ENCODE results near the gene RPS4Y2. TPM values are rescaled to one million over a fixed set of nuclear protein-coding genes. Genes with fewer than 3 reads are reported as not detected.

The RPS4Y2 gene
- total RNA-seq, 3 donors from 2014 or later = not detected

DNA sequence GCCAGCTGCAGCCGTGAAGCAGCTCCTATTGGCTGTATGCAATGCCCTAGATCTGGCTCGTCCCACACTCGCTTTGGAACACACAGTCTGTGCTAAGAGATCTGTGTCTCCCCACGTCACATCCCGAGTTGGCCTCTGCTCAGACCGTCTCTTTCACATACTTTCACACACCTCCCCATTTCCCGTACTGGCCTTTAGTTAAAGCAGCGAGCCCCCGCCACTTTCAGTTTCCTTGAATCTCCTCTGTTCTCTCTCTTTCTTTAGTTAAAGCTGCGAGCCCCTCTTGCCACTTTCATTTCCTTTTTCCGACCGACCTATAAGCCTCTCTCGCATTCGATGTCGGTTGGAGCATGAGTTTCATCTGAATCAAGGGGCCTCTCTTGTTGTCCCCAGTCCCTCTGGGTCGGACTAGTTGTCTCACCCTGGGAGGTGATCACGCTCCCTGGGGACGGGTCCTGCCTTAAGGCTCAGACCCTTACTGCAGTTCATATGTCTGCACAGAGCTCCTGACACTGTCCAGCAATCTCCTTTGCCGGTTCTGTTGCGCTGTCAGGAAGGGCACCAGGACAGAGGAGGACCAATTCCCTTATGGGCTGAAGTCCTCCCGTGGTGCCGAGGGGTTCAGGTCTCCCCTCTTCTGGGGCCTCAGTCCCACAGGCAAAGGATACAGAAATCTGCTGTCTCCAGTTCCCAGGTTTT is 42.6 kb downstream of the RPS4Y2 start:
- DNase-seq (peak in 1 of 3 donors; percentile 6), ATAC-seq (no peak)
- Histone ChIP-seq H3K36me3 (ENCODE audit: low read depth) (no peaks in the 10 kb centered on the region), H3K4me3 (no peak overlapping the region), H3K4me1 (ENCODE audit: low read depth) (no peaks in the 10 kb centered on the region), H3K9me3 (no peaks in the 10 kb centered on the region)
- intact Hi-C loops (cut with DNase I, micrococcal nuclease) = no loop called here
- TF ChIP-seq, protein P1, sequence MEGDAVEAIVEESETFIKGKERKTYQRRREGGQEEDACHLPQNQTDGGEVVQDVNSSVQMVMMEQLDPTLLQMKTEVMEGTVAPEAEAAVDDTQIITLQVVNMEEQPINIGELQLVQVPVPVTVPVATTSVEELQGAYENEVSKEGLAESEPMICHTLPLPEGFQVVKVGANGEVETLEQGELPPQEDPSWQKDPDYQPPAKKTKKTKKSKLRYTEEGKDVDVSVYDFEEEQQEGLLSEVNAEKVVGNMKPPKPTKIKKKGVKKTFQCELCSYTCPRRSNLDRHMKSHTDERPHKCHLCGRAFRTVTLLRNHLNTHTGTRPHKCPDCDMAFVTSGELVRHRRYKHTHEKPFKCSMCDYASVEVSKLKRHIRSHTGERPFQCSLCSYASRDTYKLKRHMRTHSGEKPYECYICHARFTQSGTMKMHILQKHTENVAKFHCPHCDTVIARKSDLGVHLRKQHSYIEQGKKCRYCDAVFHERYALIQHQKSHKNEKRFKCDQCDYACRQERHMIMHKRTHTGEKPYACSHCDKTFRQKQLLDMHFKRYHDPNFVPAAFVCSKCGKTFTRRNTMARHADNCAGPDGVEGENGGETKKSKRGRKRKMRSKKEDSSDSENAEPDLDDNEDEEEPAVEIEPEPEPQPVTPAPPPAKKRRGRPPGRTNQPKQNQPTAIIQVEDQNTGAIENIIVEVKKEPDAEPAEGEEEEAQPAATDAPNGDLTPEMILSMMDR (IDR thresholded peaks at IDR 0.05) = no peak

DNA sequence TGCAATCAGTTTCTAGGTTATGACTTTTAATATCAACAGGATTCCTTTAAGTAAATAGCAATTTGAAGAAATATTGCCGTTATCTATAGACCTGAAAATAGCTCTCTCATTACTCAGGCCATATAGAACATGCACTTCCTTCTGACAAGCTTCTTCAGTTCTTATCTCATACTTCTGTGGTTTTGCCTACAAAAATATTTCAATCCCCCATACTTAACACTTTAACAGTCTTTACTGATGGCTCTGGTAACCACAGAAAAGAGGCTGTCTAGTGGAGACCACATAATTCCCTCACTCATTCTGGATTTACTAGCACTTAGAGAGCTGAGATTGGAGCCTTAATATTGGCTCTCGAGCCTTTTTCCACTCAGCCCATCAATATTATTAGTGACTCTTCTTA is 46.8 kb downstream of the RPS4Y2 start:
- H3K36me3 ChIP-seq (ENCODE audit: low read depth) = no peaks in the 10 kb centered on the region
- TF ChIP-seq, protein P1 (IDR thresholded peaks at IDR 0.05) = no peak
- intact Hi-C loops (cut with DNase I, micrococcal nuclease) = no loop called here
- H3K9me3 ChIP-seq = no peaks in the 10 kb centered on the region
- no peaks in the 10 kb centered on the region for H3K4me1 ChIP-seq (ENCODE audit: low read depth)
- no peak for ATAC-seq
- no peak overlapping the region for H3K4me3 ChIP-seq
- no peak for DNase-seq

DNA sequence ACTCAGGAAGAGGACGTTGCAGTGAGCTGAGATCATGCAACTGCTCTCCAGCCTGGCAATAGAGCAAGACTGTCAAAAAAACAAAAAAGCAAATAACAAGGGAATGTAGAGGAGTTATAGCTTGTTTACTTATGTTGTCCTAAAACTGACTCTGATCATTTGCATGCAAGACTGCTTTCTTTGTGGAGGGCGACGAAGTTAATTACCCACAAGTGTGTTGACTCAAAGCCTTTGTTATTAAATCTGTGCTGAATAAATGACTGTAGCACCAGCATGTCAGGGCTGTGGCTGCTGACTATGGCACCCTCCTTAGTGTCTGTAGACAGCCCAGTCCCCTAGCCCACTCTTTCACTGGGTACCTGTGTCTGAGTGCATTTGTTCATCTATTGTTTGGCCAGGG is 50.3 kb downstream of the RPS4Y2 start:
- ATAC-seq (no peak), DNase-seq (no peak)
- TF ChIP-seq, protein P1 (IDR thresholded peaks at IDR 0.05) = no peak
- Histone ChIP-seq H3K9me3 (no peaks in the 10 kb centered on the region), H3K4me3 (no peak overlapping the region), H3K4me1 (ENCODE audit: low read depth) (no peaks in the 10 kb centered on the region), H3K36me3 (ENCODE audit: low read depth) (no peaks in the 10 kb centered on the region)
- intact Hi-C loops (cut with DNase I, micrococcal nuclease) = no loop called here

DNA sequence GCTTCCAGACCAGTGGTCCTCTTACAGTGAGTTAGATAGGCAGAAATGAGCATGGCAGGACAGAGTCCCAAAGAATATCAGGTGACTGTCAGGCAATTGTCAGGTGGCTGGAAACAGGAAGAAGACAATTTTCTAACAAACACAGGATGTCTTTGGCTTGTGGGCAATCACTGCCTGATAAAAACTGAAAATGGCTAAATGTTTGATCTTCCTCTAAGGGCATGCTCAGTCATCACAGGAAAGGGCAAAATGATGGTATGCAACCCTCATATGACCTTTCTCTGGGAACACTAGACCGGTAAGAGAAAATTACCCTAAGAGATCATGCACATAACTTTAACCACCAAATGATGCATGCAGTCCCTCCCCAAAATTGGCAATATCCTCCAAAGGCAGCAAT is 57.6 kb downstream of the RPS4Y2 start:
- no peaks in the 10 kb centered on the region for H3K9me3 ChIP-seq
- H3K4me3 ChIP-seq = no peak overlapping the region
- intact Hi-C loops (cut with DNase I, micrococcal nuclease) = no loop called here
- DNase-seq (no peak), ATAC-seq (no peak)
- H3K4me1 ChIP-seq (ENCODE audit: low read depth) = no peaks in the 10 kb centered on the region
- TF ChIP-seq, protein P1 (IDR thresholded peaks at IDR 0.05) = no peak
- H3K36me3 ChIP-seq (ENCODE audit: low read depth) = no peaks in the 10 kb centered on the region

DNA sequence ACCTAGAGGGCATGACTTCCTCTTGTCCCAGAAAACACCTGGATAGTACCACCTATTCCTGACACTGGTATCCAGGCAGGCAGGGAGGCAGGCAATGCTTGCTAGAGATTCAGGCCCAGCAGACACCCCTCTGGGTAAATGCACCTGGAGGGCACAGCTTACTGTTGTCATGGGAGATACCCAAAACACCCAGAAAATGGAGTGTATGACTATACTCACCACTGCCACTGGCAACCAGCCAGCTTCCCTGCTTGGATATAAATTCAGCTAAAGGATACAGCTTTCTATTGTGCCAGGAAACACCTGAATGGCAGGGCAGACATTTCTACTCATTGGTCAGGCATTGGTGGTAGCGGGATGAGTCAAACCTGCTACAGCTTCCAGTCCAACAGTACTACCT is 58.9 kb downstream of the RPS4Y2 start:
- intact Hi-C loops (cut with DNase I, micrococcal nuclease) = no loop called here
- Histone ChIP-seq H3K4me1 (ENCODE audit: low read depth) (no peaks in the 10 kb centered on the region), H3K9me3 (no peaks in the 10 kb centered on the region), H3K4me3 (no peak overlapping the region), H3K36me3 (ENCODE audit: low read depth) (no peaks in the 10 kb centered on the region)
- no peak for DNase-seq
- TF ChIP-seq, protein P1 (IDR thresholded peaks at IDR 0.05) = no peak
- no peak for ATAC-seq

DNA sequence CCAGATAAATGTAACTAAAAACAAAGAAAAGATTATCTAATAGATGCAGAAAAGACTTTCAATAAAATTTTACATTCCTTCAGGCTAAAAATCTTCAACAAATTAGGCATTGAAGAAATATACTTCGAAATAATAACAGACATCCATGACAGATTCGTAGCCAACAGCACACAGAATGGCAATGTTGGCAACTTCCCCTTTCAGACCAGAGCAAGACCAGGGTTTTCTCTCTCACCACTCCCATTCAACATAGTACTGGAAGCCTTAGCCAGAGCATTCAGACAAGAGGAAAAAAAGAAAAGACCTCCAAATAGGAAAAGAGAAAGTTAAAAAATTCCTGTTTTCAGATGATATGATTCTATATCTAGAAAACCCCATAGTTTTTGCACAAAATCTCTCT is 61.2 kb downstream of the RPS4Y2 start:
- Histone ChIP-seq H3K9me3 (no peaks in the 10 kb centered on the region), H3K4me3 (no peak overlapping the region), H3K36me3 (ENCODE audit: low read depth) (no peaks in the 10 kb centered on the region), H3K4me1 (ENCODE audit: low read depth) (no peaks in the 10 kb centered on the region)
- intact Hi-C loops (cut with DNase I, micrococcal nuclease) = no loop called here
- TF ChIP-seq, protein P1 (IDR thresholded peaks at IDR 0.05) = no peak
- ATAC-seq (no peak), DNase-seq (no peak)

Data from mucosa of descending colon (tissue), 3 donors.